ENCODE results near the gene WWTR1. TPM values are rescaled to one million over a fixed set of nuclear protein-coding genes. Genes with fewer than 3 reads are reported as not detected.
A peak's percentile ranks its signal among the peaks of the same experiment; 100 is the strongest.

WWTR1 gene
- total and polyA plus RNA-seq, 2 of the 8 experiments (the other 6 are each of a cell fraction or from before 2014, with no cell fraction given): 15.7 to 18.6 TPM

- TF ChIP-seq ATF3 (IDR thresholded peaks at IDR 0.05; ENCODE audit: insufficient read depth, low read depth, low read length) (no peak), SRF (IDR thresholded peaks at IDR 0.05; ENCODE audit: low read depth, low read length) (peak; percentile 94), POLR2AphosphoS5 (IDR thresholded peaks at IDR 0.05; ENCODE audit: low read depth, low read length) (peak; percentile 80), RAD21 (IDR thresholded peaks at IDR 0.05 in 1 of 2, conservative IDR thresholded peaks at IDR 0.05 in 1 of 2; ENCODE audit: low read depth in 2 of 2, low read length in 2 of 2) (peak in 1 of 2 experiments; percentile 29; a peak in 1 of 4 replicates), SIN3A (conservative IDR thresholded peaks at IDR 0.05 in 1 of 2, IDR thresholded peaks at IDR 0.05 in 1 of 2; ENCODE audit: low read depth in 1 of 2, low read length in 2 of 2) (0 out of 4 replicates have a peak, but pooled peaks of 1 of the 2 experiments have one; percentile 23), CREB1 (IDR thresholded peaks at IDR 0.05) (no peak), SP4 (IDR thresholded peaks at IDR 0.05; ENCODE audit: low read length) (no peak), TBP (IDR thresholded peaks at IDR 0.05; ENCODE audit: low read depth, low read length) (peak; percentile 80), NRF1 (IDR thresholded peaks at IDR 0.05; ENCODE audit: low read depth, low read length) (no peak), CBX8 (IDR thresholded peaks at IDR 0.05; ENCODE audit: borderline replicate concordance, low read depth, low read length) (no peak), TCF12 (IDR thresholded peaks at IDR 0.05; ENCODE audit: low read depth, low read length) (no peak), KDM1A (IDR thresholded peaks at IDR 0.05; ENCODE audit: borderline replicate concordance, low read length) (no peak), SIX5 (IDR thresholded peaks at IDR 0.05; ENCODE audit: low read depth, low read length) (no peak), NANOG (IDR thresholded peaks at IDR 0.05; ENCODE audit: insufficient read depth, low read depth, low read length, poor library complexity, severe bottlenecking) (peak; percentile 57), HDAC6 (IDR thresholded peaks at IDR 0.05; ENCODE audit: low read depth, low read length) (no peak), TAF1 (IDR thresholded peaks at IDR 0.05; ENCODE audit: low read depth, low read length) (peak; percentile 90), MAX (IDR thresholded peaks at IDR 0.05) (peak; percentile 83), RXRA (IDR thresholded peaks at IDR 0.05; ENCODE audit: insufficient read depth, low read depth, low read length) (no peak)
These were observed at the start of gene WWTR1 (continued) for GRCh38 chr3:149657926-149658743.
